GM21717 (cell line): ENCODE data around the gene SURF2.

Source experiments
- ATAC-seq: cut with Tn5 transposase; IDR thresholded peaks from one replicate; pipeline ENCODE4 v1.9.1; 2021; ENCODE audit warnings: mild to moderate bottlenecking, moderate library complexity; ENCODE audit not compliant: unreplicated experiment

The SURF2 gene

DNA sequence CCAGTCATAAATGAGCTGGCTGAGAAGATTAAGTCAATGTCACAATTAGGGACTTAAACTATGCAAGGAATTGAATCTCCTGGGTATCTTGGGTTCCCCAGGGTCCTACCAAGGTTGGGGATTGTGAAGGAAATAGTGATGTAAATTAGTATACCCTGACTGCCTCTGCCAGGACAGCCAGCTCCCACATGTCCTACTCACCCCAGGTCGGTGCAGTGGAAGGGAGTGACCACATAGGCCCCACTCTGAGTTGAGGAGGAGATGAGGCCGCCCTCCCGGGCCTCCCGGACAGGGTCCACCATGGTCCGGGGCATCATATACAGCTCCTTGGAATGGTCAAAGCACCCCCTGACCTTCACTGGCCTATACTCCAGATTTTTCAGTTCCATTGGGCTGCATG lies 2.8 kb upstream of the SURF2 start:
- ATAC-seq, result no peak

GRCh38 chr9:133354766-133355165 lies 1.6 kb upstream of the SURF2 start:
- ATAC-seq, result no peak

GRCh38 chr9:133355881-133356357 lies 431 bp upstream of the SURF2 start:
- peak; percentile 7 for ATAC-seq

GRCh38 chr9:133357656-133358055 lies 1.3 kb downstream of the SURF2 start:
- no peak for ATAC-seq

- ATAC-seq, result no peak
Observed at GRCh38 chr9:133359399-133360175, 3.2 kb downstream of the SURF2 start.

GRCh38 chr9:133360400-133361393 lies 4.3 kb downstream of the SURF2 start:
- no peak for ATAC-seq

GRCh38 chr9:133361507-133362092 lies 5.2 kb downstream of the SURF2 start:
- no peak for ATAC-seq

GRCh38 chr9:133362359-133363044 lies 6.2 kb downstream of the SURF2 start:
- ATAC-seq, result no peak

DNA sequence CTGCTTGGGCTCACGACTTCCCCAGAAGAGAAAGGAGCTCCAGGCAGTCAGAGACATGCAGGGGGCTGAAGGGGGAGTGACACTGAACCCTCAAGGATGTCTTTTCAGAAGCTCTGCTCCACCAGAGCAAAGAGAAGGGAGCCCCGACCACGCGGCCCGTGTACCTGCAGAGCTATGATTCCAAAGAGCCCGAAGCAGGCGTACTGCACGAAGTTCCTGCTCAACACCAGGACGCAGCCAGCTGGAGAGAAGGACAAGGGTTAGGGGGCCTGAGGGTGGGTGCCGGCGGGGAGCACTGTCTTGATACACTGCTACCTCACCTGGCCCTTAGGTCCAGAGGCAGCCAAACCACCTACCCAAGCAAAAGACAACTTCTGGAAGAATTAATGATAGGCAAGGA lies 10.1 kb downstream of the SURF2 start:
- ATAC-seq, result no peak

DNA sequence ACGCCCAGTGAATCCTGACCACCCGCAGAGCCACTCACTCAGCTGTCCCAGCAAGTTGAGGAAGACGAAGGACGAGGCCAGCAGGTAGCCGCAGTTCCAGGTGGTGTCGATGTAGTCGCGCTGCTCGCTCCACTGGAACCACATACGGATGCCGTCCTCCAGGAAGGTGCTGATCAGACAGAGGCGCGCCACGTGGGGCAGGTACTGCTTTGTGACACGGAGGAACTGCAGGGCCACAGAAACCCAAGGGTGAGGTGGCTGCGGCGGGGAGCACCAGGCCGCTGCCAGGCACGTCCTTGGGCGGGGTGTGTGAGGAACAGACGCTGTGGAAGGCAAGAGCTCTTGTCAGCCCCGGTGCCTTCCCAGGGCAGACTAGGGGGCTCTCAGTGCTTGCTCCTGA lies 10.9 kb downstream of the SURF2 start:
- no peak for ATAC-seq

GRCh38 chr9:133367778-133368177 lies 11.4 kb downstream of the SURF2 start:
- ATAC-seq, result no peak

DNA sequence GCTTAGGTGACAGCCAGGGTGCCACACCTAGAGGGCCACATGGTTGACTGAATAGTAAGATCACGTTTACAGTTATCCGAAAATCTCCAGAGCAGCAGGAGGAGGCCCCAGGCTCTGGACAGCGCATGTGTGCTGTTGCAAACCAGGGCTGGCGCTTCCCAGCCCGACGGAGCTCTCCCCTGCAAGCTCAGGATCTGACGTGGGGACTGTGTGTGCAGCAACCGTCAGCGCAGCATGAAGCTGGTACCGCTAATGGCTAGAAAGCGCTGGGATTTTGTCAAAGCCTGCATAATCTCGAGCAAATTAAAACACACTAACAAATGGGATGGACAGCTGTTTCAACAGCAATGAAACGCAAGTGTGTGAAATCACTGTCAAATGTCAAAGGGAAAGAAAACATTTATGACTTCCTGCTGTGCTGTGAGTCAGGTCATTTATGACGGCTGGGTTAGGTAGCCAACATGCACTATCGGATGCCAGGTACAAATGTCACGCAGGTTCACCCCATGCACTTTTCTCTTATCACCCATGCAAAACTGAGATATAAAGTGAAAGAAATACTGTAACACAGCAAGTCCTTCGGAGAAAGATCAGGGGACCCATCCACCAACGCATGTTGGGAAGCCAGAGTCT lies 12.0 kb downstream of the SURF2 start:
- ATAC-seq, result no peak

GRCh38 chr9:133369422-133369821 lies 13.1 kb downstream of the SURF2 start:
- no peak for ATAC-seq

DNA sequence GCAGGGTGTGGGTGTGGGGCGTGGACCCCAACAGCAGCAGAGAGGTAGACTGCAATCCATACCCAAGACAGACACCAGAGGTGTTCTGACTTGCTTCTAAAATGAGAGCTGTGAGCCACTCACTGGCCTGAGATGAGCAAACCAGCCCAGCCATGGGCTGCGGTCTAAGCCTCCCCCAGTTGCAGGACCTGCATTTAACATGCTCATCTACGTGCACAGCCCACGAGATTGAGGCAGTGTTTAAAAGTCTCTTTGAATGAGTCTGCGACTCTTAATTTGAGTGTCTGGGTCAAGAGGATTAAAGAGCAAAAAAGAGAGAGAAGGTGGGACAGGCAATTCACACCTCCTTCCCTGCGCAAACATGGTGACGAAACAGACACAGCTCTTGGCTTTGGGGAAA lies 13.6 kb downstream of the SURF2 start:
- ATAC-seq, result no peak

- ATAC-seq, result no peak
Observed at GRCh38 chr9:133370685-133371084, 14.3 kb downstream of the SURF2 start.

- no peak for ATAC-seq
Observed at GRCh38 chr9:133371261-133371711, 14.9 kb downstream of the SURF2 start.

GRCh38 chr9:133372144-133372543 lies 15.8 kb downstream of the SURF2 start:
- no peak for ATAC-seq

DNA sequence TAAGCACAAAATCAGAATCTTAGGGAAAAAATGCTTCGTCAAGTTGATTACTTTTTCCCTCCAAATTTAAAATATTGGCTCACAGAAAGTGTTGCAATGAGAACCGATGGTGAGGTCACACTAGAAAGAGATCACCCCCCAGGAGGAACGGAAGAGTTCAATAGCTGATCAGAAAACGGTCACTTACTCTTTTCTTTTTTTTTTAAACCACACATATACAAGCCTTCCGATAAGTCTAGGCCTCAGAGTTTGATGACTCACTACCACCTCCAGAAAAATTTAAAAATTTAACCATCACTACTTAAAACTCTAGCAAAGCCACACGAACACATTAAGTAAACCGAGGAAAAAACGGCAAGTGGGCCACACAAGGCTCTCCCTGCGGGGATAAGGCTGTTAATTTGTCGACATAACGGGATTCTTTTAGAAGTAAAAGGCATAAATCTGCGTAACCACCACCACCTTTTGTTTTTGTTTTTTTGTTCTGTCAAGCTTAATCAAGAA lies 18.3 kb downstream of the SURF2 start:
- ATAC-seq, result no peak

DNA sequence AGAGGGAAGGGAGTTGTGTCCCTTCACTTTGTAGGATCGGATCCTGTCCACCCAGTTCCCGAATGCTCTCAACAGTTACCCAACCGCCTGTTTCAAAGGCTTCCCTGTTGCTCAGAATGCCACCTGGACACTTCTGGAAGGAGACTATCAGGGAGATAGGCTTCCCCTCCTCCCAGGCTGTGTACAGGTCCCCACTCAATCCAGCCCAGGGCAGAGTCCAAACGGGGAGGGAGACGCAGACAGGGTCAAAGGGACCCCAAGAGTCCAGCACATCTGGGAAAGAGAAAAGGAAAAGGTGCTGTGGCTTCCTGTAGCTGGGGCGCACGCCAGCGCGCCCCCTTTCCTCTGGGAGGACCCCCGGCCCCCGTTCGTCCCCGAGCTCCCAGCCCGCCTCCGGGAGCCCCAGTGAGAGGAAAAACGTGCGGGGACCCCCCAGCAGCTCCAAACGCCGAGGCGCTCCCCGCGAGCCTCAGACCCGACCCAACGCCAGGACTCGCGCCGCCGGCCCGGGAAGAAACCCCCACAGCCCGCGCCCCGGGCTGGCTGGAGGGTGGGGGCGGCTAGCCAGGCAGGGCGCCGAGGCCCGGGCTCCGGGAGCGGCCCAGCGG lies 18.9 kb downstream of the SURF2 start:
- peak; percentile 8 for ATAC-seq
